GM15510 (cell line): ENCODE measurements around the gene NOXRED1.

Experiments used
- POLR2A ChIP-seq: IDR thresholded peaks from 3 replicates; pipeline ENCODE4 v1.6.1; 2011; ENCODE audit warnings: borderline replicate concordance; ENCODE audit not compliant: insufficient read length; ENCODE audit errors: extremely low read depth

Gene NOXRED1

DNA sequence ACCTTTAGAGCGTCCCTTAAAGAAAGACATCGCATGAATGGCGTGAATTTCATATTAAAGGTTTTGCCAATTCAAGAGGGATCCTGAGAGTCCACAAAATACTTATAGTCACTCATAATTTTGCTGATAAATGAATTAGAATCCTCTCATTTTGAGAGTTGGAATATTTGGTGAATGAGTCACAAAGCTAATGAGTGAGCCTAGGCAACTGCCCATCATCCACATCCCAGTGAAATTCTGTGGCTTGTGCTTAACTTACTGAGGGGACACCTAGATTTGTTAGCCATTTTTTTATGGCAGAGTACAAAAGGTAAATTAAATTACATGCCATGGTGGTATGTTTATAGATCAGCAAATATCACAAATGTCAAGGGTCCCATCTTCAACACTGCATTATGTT, 12.7 kb upstream of the NOXRED1 start:
- no peak for TF ChIP-seq POLR2A

DNA sequence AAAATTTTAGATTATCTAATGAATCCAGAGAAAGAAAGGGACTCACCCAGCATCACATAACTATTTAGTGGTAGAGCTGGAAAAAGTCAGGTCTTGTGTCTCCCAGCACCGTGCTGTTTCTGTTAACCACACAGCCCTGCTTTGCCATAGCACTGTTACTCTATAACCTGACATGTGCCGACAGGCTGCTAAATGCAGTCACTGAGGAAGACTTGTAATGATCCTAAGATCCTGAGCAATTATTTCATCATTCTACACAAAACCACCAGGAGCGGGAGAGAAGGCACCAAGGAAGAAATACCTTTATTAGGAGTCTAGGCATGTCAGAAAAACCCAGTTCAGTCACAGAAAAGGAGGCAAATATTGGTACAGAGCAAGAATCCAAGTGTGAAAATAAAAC, 3.1 kb upstream of the NOXRED1 start:
- TF ChIP-seq POLR2A, result no peak

DNA sequence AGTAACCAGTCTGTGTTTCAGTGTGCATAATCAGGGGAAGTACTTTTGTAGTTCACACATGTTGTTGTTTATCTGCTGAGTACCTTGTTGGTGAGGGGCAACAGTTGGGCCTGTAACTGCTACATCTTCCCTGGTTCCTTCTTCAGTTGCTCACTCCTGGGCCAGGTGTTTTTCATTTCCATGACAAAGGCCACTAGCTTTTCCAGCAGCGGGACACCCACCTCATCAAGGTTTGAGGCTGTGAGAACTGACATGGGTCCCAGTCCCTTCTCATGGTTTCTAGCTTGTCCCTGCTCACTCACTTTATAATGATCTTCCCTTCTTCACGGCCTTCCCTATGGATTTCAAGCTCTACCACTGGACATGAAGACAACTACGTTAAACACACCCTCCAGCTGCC, 1.5 kb upstream of the NOXRED1 start:
- no peak for TF ChIP-seq POLR2A

DNA sequence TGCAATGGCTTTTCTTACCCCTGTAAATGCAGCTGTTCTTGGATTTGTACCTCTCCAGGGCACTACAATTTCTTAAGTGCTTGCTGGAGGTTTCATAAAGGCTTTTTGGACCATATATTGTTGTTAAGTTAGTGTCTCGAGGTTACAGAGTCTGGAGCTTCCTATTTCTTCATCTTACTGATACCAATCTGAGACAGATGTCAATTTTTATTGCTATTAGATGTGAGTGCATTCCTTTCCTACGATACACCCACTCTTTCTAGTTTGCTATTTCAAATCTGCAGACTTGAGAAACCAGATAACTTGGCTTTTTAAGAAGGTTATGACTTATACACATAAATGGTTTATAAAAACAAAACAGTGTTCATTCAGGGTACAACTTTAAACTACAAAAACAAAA, 2.1 kb downstream of the NOXRED1 start:
- TF ChIP-seq POLR2A, result no peak

DNA sequence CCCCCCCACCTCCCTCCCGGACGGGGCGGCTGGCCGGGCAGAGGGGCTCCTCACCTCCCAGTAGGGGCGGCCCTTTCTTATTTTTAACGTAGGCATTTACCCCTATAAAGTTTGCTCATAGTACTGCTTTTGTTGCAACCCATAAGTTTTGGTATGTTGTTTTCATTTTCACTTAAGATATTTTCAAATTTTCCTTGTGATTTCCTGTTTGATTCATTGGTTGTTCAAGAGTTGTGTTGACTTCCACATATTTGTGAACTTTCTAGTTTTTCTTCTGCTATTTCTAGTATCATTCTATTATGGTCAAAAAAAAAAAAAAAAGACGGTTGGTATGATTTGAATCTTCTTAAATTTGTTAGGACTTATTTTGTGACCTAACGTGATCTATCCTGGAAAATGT, 6.5 kb downstream of the NOXRED1 start:
- TF ChIP-seq POLR2A, result no peak

DNA sequence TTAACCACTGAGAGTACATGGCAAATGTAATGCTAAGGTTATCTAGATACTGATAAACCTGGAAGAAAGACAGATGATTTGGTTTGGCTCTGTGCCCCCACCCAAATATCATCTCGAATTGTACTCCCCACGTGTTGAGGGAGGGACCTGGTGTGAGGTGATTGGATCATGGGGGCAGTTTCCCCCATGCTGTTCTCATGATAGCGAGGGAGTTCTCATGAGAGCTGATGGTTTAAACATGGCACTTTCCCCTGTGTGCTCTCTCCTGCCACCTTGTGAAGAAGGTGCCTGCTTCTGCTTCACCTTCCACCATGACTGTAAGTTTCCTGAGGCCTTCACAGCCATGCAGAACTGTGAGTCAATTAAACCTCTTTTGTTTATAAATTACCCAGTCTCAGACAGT, 14.2 kb downstream of the NOXRED1 start:
- no peak for TF ChIP-seq POLR2A

DNA sequence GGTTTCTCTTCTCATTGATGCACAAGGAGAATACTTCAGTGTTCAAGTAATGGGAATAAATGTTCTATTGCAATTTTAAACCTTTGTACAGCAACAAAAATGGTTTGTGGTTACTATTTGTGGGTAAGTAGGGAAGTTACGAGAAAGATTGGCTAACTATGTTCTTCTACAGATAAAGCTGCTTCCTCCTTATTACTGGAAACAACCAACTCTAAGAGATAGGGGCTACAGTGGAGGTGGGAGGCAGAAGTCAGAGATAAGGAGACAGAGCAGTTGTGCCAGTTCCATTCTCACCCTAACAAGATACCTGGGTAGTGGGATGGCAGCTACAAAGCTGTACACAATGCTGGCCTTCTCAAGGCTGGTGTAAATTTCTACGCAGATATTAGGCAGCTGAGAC, 16.2 kb downstream of the NOXRED1 start:
- TF ChIP-seq POLR2A, result no peak

DNA sequence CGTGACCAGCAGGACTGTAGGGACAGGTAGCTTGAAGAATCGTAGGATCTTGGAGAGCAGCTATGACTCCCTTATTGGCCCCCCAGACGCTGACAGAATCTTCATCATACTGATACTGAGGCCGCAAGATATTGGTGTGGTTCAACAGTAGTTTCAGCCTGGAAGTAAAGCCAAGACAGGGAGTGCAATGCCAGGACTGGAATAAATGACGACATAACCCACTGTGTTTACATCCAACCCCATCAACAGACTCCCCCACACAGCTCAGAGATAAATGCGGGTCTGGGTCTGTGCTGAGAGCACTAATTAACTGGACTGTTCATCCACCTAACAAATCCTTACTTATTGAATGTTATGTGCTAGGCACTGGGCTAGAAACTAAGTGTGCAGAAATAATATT, 16.6 kb downstream of the NOXRED1 start:
- TF ChIP-seq POLR2A, result no peak

DNA sequence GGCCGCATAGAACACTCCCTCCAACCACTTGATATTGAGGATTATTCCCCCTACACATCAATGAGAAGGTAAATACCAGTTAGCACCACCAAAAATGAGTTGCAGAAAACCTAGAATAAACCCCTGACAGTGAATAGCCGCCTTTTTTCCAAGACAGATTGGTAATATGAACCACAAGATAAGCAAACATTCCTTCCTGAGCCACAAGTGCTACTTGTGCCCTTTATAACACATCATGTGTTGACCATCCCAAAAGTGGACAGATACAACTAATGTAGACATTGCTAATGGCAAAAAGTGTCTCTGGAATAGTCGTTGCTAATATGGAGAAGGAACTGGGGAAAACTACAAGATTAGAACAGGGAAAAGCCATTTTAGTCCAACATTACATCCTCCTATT, 17.2 kb downstream of the NOXRED1 start:
- TF ChIP-seq POLR2A, result no peak

DNA sequence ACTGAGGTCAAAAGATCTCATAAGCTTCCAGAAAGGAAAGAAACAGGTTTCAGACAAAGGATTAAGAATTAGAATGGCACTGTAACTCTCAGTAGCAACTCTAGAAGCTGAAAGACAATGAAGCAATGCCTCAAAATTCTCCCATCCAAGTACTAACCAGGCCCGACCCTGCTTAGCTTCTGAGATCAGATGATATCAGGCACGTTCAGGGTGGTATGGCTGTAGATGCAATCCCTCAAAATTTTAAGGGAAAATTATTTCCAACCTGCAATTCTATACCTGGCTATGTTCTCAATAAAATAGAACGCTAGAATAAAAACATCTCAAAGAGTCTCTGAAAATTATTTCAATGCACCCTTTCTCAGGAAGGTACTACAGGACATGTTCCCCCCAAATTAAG, 19.6 kb downstream of the NOXRED1 start:
- TF ChIP-seq POLR2A, result no peak

DNA sequence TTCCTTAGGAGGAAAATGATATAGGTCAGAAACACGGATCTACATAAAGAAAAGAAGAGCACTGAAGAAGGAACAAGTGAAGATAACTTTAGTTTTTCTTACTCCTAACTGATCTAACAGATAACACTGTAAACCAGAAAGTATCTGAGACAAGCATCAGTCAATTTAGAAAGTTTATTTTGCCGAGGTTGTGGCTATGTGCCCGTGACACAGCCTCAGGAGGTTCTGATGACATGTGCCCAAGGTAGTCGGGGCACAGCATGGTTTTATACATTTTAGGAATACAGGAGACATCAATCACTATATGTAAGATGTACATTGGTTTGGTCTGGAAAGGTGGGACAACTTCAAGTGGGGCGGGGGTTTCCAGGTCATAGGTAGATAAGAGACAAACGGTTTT, 23.1 kb downstream of the NOXRED1 start:
- TF ChIP-seq POLR2A, result no peak

DNA sequence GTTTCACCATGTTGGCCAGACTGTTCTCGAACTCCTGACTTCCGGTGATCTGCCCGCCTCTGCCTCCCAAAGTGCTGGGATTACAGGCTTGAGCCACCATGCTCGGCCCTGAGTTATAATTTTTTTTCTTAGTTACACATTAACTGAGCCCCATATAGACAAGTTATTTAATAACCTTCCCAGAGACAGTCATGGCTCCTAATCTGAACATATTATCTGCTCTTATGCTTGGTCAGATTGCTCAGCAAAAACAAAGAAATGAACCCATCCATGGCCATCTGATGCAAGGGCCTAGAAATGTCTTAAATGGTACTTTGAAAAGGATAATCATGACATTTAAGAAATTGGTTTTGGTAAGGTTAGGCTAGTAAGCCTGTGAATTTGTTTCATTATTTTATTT, 33.1 kb downstream of the NOXRED1 start:
- no peak for TF ChIP-seq POLR2A

DNA sequence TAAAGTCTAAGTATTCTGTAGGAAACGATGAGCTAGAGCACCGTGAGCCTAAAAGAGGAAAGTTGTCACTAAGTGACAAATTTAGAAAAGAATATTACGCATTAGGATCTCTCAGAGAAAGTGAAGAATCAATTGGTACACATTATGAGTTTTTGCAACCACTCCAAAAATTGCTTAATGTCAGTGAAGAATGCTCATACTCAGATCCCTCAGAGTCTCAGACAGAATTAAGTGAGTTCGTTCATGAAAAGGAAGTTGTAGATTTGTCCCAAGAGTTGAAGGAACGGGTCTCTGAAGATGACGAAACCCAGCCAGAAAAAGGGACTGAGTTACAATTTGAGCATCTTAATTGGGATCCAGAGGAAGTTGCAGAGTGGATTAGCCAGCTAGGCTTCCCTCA, 44.6 kb downstream of the NOXRED1 start:
- no peak for TF ChIP-seq POLR2A

DNA sequence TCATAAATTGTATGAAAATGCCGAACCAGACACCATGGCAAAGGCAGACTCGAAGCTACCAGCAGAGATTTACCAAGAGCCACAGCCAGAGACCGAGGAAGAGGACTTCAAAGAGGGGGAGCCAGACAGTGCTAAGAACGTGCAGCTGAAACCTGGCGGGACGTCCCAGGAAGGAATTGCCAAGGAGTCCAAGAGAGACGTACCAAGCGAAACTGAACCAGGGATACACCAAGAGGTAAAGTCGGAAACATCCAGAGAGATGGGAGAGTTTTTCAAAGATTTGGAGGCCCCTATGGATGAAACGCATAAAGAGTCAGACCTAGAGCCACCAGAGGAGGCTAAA, 45.9 kb downstream of the NOXRED1 start:
- no peak for TF ChIP-seq POLR2A

DNA sequence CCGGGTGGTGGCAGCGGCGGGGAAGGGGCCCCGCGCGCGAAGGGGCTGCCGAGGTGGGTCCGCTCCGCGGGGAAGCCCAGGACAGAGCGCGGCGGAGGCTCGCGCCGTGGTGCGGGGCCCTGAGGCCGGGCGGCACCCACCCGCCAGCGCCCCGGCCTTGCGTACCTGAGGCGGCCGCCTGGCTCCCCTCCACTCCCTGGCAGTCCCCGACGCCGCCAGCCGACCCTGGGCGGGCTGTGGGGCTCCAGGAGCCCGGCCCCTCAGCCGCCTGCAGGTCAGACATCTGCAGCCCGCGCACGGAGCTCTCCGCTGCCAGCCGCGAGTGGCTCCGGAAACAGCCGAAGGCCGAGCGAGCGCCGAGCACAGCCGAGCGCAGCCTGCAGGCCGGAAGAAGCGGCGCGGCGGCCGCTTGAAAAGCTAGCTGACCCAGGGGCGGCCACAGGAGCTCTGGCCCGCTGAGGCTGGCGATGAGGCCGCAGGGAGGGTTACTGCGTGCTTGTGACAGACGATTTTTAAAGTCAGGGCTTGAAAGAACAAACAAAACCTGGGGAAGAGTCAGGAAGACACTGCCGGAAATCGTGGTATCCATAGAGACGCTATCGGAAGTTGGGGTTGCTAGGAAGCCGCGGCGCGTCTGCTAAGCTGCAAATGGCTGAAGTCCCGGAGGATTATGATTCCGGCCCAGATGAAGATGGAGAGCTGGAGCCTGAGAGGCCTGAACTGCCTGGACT, 46.4 kb downstream of the NOXRED1 start, which contains the start of the genes SAMD15 and TMED8:
SAMD15 (plus strand) TSS at position 609 of the 731 bp plus-strand sequence; CDS start at position 649, 40 bp downstream.
TMED8 (minus strand) TSS at position 324 of the 731 bp plus-strand sequence; CDS start at position 283, 41 bp downstream.
- TF ChIP-seq POLR2A, result peak; percentile 74

DNA sequence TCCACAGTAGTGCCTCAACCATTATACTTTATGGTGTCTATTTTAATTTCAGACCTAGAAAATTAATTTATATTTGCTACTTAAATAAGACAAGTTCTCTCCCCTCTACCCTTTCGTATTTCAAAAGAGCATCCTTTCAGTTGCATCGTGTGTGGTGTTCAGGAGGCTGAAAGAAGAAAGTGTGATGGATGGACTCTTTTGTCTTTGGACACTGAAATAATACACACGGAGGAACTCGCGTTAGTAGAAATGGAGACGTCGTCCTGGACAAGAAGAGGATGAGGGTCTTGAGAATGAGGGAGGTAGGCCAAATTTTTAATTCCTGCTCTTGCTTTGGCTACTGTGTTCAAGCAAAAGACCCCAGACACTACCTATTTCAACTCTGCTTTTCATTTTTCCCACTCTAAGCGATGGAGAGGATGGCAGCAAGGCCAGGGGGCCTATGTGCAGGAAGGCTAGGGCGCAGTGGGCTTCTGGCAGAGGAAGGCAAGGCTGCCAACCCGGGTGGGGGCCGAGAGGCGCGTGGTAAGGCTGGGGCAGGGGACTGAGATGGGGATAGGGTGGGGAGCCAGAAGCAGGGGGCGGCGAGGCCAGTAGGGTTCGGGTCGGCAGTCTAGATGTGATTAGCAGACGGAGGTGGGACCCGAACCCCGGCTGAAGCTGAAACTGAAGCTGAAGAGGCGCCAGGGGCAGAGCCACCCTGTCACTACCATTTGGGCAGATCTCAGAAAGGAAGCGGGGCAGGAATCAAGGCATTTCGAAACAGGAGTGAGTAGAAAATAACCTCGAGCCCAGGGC, 47.2 kb downstream of the NOXRED1 start:
- no peak for TF ChIP-seq POLR2A
